Right lobe of liver (tissue), 6 donors: ENCODE results near the gene APOM. TPM values are rescaled to one million over a fixed set of nuclear protein-coding genes. Genes with fewer than 3 reads are reported as not detected.

Experiments
- ATAC-seq, 4 donors: fragments of 200-7000 bp; cut with Tn5 transposase; one replicate each; pipeline ENCODE4 v1.9.1; 2020; ENCODE audit warnings: mild to moderate bottlenecking in 4 of 4, moderate library complexity in 4 of 4
- DNase-seq, 3 donors: peaks; one replicate each; pipeline ENCODE4 v3.0.0-alpha.2; 2020
- H3K27ac ChIP-seq, 3 donors: fragments of 200-600 bp; one replicate each; pipeline ENCODE4 v1.8.0; 2022
- H3K27me3 ChIP-seq, 2 donors: fragments of 200-600 bp; one replicate each; pipeline ENCODE4 v1.8.0; 2022
- H3K36me3 ChIP-seq, 4 donors: fragments of 200-600 bp; sonication (generic) in 1 of 4; one replicate each; pipeline versions ENCODE4 v1.5.1 to v1.8.0; 2017 to 2022; ENCODE audit warnings: control low read depth in 1 of 4
- H3K4me1 ChIP-seq, 4 donors: fragments of 200-600 bp; sonication (generic) in 1 of 4; one replicate each; pipeline versions ENCODE4 v1.5.1 to v1.8.0; 2017 to 2022; ENCODE audit warnings: control low read depth in 1 of 4
- H3K4me3 ChIP-seq, 3 donors: fragments of 200-600 bp; one replicate each; pipeline ENCODE4 v1.8.0; 2022
- H3K9me3 ChIP-seq, 4 donors: fragments of 200-600 bp; sonication (generic) in 1 of 4; one replicate each; pipeline versions ENCODE4 v1.5.1 to v1.8.0; 2017 to 2022; ENCODE audit warnings: control low read depth in 1 of 4
- POLR2A ChIP-seq: fragments of 450-650 bp; IDR thresholded peaks from one replicate; pipeline ENCODE4 v1.6.1; 2017; ENCODE audit warnings: antibody characterized with exemption, mild to moderate bottlenecking
- WGBS: methylation state at CpG from one replicate; pipeline ENCODE4 v1.1.6; 2018; ENCODE audit warnings: low coverage, low lambda C conversion rate; ENCODE audit not compliant: insufficient coverage; ENCODE audit errors: missing lambda C conversion rate; 5-methylcytosine and 5-hydroxymethylcytosine counted together
- intact Hi-C, 2 donors: fragments of 100-400 bp; cut with DNase I; formaldehyde crosslinking; loops; one replicate each; pipeline versions ENCODE4 v1.11.2 to v1.14.1; 2022
- total RNA-seq, 6 experiments: library from RNA; depleted of rRNA in 2 of 6; stranded (reverse); fragments of >200 nt in 2 of 6; fragmentation: NEBNext Ultra II Directional in 3 of 6; extraction: Animal tissue kit (Norgen Biotek cat#: 25700) in 3 of 6; gene quantifications; one replicate each; pipeline versions ENCODE4 v1.1.0 to v1.2.4, GENCODE V29; 2016 to 2023
- TF ChIP-seq, protein P1 (sequence below), 4 donors: fragments of 200-600 bp in 3 of 4; fragments of 450-650 bp in 1 of 4; IDR thresholded peaks; one replicate each; pipeline versions ENCODE4 v1.5.1 to v1.8.0; 2016 to 2022; ENCODE audit warnings: antibody characterized with exemption in 4 of 4, mild to moderate bottlenecking in 2 of 4
- donor health status: DM: no; HTN: yes; CAD: no.
- donor health status: DM: no; HTN: no; CAD: no.
- donor health status: DM: no; HTN: no; CAD: no.
- donor health status: DM: no; HTN: yes; CAD: no.
- donor health status: DM: no; HTN: yes; CAD: no.

The APOM gene
- total RNA-seq, 6 experiments from 2014 or later = 100 to 182 (median 116) TPM

DNA sequence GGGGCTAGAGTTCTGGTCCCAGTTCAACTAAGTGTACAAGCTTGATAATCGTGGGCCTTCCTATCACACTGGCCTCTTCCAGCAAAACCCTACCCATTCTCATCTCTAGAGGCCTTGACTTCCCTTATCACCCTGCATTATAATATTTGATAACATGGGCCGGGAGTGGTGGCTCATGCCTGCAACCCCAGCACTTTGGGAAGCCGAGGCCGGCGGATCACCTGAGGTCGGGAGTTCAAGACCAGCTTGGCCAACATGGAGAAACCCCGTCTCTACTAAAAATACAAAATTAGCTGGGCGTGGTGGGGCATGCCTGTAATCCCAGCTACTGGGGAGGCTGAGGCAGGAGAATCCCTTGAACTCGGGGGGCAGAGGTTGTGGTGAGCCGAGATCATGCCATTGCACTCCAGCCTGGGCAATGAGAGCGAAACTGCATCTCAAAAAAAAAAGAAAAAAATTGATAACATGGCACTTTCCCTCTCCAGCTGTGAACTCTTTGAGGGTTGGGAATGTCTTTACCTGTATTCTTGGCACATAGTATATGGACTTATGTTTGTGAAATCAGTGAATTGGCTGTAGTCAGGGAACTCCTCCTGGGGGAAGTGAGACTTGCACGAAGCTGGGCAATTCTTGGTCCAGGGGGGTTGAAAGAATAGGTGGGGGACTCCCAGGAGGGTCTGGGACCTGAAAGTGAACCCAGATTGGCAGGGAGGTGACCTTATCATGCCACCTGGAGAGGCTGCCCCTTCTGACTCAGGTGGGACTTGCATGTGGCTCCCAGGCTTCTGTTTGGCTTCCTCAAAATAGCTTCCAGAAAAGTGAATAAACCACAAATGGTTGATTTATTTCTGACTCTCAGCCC, 5.8 kb downstream of the APOM start:
- H3K27ac ChIP-seq = peak overlapping the region in 2 of 3 donors; percentile 64 to 79
- 63% methylated on average over 6 of the region's 12 CpGs for WGBS
- DNase-seq (no peak), ATAC-seq (no peak)
- no peaks in the 10 kb centered on the region for H3K9me3 ChIP-seq
- peaks cover 1 to 42% (median 14%) of the 10 kb centered on the region in 4 donors for H3K4me1 ChIP-seq
- TF ChIP-seq, protein P1, sequence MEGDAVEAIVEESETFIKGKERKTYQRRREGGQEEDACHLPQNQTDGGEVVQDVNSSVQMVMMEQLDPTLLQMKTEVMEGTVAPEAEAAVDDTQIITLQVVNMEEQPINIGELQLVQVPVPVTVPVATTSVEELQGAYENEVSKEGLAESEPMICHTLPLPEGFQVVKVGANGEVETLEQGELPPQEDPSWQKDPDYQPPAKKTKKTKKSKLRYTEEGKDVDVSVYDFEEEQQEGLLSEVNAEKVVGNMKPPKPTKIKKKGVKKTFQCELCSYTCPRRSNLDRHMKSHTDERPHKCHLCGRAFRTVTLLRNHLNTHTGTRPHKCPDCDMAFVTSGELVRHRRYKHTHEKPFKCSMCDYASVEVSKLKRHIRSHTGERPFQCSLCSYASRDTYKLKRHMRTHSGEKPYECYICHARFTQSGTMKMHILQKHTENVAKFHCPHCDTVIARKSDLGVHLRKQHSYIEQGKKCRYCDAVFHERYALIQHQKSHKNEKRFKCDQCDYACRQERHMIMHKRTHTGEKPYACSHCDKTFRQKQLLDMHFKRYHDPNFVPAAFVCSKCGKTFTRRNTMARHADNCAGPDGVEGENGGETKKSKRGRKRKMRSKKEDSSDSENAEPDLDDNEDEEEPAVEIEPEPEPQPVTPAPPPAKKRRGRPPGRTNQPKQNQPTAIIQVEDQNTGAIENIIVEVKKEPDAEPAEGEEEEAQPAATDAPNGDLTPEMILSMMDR (IDR thresholded peaks at IDR 0.05) = no peak
- no peak for TF ChIP-seq POLR2A
- peaks cover 0 to 5% (median 1%) of the 10 kb centered on the region in 4 donors for H3K36me3 ChIP-seq
- no peaks in the 10 kb centered on the region for H3K27me3 ChIP-seq
- intact Hi-C loops = no loop called here
- peak overlapping the region in 1 of 3 donors; percentile 89 for H3K4me3 ChIP-seq

DNA sequence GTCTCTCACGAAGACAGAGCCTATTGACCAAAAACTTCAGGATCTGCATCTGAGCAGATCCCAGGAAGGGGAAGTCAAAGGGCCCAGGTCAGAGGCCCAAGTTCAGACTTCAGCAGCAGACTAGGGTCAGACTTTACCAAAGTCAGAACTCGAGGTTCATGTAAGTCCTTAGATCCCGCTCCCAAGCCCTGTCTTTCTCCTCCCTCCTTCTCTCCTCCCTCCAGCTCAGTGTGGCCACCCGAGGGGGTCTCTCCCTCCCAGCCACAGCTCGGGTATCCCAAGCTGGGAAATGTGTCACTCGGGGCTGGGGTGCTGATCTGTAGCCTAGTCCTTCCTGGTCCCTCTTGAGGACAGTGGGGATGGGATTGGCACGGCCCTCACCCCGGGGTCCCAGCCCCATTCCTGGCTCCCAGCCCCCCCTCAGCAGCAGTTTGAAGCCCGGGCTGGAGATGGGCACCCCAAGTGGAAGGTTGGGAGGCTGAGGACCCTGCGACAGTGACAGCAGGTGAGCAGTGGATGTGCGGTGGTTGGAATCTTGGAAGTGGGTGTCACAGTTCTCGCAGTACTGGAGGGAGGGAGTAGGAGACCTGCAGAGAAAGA, 6.5 kb downstream of the APOM start:
- H3K36me3 ChIP-seq = peaks cover 0 to 6% (median 3%) of the 10 kb centered on the region in 4 donors
- H3K4me1 ChIP-seq = peaks cover 1 to 41% (median 14%) of the 10 kb centered on the region in 4 donors
- no peak overlapping the region for H3K27ac ChIP-seq
- H3K4me3 ChIP-seq = no peak overlapping the region
- intact Hi-C loops = no loop called here
- H3K27me3 ChIP-seq = no peaks in the 10 kb centered on the region
- ATAC-seq (no peak), DNase-seq (no peak)
- TF ChIP-seq, protein P1 (IDR thresholded peaks at IDR 0.05) = no peak
- TF ChIP-seq POLR2A = no peak
- 81% methylated on average over 10 of the region's 12 CpGs for WGBS
- no peaks in the 10 kb centered on the region for H3K9me3 ChIP-seq

DNA sequence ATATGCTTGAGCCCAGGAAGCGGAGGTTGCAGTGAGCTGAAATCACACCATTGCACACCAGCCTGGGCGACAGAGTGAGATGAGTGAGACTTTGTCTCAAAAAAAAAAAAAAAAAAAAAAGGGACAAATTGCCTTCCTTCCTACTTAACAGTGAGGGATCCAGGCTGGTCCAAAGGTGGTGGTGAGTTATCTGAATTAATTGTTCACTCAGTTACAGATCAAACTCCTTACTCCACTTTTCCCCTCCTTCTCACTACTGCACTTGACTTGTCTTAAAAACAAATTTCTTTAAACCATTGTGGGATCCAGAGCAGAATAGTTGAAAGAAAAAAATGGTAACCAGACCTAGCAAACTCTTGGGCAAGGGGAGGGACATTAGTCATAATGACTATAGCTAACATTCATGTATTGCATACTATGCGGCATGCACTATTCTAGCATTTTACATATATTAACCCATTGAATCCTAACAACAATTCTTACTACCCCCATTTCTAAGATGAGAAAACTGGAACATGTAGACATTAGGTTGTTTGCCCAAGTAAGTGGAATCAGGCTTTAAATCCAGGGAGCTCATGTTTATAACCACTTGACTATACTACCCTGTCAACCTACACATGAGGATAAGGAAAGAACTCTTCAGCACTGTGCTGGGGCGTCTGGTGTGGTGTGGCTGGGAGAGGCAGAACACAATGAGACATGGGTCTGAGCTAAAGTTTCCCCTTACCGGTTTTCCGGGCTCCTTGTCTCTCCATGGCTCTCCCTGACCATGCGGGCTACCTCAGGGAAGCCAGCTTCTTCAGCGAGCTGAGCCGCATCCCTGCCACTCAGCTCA, 7.6 kb downstream of the APOM start:
- Histone ChIP-seq H3K9me3 (no peaks in the 10 kb centered on the region), H3K4me3 (peak overlapping the region in 2 of 3 donors; percentile 70 to 93), H3K27ac (peak overlapping the region in 1 of 3 donors; percentile 90), H3K27me3 (no peaks in the 10 kb centered on the region), H3K36me3 (peaks cover 3 to 15% (median 9%) of the 10 kb centered on the region in 4 donors), H3K4me1 (peaks cover 1 to 29% (median 14%) of the 10 kb centered on the region in 4 donors)
- WGBS = 71% methylated on average over 4 of the region's 9 CpGs
- intact Hi-C loops = no loop called here
- TF ChIP-seq POLR2A = no peak
- TF ChIP-seq, protein P1 (IDR thresholded peaks at IDR 0.05) = no peak
- ATAC-seq (no peak), DNase-seq (no peak)

DNA sequence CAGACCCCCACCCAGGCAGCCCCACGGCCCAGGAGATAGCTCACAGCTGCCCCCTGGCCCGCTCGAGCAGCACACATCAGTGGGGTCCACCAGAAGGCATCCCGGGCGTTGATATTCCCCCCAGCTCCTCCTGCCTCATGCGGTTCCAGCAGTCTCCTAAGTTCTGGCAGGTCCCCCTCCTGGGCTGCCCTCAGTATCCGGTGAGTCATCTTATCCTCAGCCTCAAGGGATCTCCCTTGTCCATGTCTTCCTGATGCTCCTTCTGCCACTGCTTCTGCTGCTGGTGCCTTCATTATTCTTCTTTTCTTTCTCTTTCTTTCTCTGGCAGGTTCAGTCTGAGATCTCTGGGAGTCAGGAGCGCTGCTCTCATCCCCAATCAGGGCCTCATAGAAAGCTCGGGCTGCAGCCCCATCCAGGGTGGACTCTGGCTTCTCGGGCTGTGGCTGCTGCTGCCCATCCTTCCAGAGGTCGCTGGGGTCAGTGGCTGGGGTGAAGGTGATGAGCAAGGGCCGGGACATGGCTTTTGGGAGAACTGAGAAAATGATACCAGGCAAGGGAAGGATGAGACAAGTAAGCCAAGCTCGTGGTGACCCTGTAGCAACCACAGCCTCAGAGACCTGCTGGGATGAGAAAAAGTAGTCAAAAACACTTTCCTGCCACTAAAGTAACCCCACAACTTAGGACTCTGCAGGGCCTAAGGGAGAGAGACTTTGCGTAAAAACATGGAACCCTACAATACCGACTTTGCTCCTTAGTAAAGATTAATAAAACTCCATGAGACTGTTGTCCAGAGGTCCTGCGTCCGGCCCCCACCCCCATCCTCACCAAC, 8.5 kb downstream of the APOM start:
- TF ChIP-seq POLR2A = no peak
- TF ChIP-seq, protein P1 (IDR thresholded peaks at IDR 0.05) = no peak
- H3K27ac ChIP-seq = peak overlapping the region; percentile 83 to 90 (median 86)
- DNase-seq (no peak), ATAC-seq (no peak)
- intact Hi-C loops = no loop called here
- no peaks in the 10 kb centered on the region for H3K9me3 ChIP-seq
- H3K4me1 ChIP-seq = peaks cover 1 to 22% (median 12%) of the 10 kb centered on the region in 4 donors
- WGBS = 10% methylated on average over 10 of the region's 17 CpGs
- peaks cover 8 to 23% (median 14%) of the 10 kb centered on the region in 4 donors for H3K36me3 ChIP-seq
- H3K27me3 ChIP-seq = no peaks in the 10 kb centered on the region
- peak overlapping the region; percentile 70 to 93 (median 87) for H3K4me3 ChIP-seq
